GM21529 (cell line): ENCODE data around the gene EED.

Experiments used
- ATAC-seq: cut with Tn5 transposase; IDR thresholded peaks from one replicate; pipeline ENCODE4 v1.9.1; 2021; ENCODE audit not compliant: unreplicated experiment

The EED gene, protein sequence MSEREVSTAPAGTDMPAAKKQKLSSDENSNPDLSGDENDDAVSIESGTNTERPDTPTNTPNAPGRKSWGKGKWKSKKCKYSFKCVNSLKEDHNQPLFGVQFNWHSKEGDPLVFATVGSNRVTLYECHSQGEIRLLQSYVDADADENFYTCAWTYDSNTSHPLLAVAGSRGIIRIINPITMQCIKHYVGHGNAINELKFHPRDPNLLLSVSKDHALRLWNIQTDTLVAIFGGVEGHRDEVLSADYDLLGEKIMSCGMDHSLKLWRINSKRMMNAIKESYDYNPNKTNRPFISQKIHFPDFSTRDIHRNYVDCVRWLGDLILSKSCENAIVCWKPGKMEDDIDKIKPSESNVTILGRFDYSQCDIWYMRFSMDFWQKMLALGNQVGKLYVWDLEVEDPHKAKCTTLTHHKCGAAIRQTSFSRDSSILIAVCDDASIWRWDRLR

GRCh38 chr11:86244522-86245368 lies at the start of gene EED:
Gene EED, plus strand, starts transcription at chr11:86244753. Its CDS starts 477 bp downstream, at chr11:86245230.
- ATAC-seq, result peak; percentile 56

DNA sequence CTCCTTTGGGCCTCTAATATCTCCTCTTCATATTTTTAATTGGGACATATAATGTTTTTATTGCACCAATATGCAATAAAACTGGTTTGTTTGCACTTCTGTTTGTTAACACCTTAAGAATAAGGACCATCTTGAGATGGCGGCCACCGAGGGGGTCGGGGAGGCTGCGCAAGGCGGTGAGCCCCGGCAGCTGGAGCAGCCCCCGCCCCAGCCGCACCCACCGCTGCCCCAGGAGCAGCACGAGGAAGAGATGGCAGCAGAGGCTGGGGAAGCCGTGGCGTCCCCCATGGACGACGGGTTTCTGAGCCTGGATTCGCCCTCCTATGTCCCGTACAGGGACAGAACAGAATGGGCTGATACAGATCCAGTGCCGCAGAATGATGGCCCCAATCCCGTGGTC lies 49.6 kb upstream of the EED start:
- ATAC-seq, result no peak

DNA sequence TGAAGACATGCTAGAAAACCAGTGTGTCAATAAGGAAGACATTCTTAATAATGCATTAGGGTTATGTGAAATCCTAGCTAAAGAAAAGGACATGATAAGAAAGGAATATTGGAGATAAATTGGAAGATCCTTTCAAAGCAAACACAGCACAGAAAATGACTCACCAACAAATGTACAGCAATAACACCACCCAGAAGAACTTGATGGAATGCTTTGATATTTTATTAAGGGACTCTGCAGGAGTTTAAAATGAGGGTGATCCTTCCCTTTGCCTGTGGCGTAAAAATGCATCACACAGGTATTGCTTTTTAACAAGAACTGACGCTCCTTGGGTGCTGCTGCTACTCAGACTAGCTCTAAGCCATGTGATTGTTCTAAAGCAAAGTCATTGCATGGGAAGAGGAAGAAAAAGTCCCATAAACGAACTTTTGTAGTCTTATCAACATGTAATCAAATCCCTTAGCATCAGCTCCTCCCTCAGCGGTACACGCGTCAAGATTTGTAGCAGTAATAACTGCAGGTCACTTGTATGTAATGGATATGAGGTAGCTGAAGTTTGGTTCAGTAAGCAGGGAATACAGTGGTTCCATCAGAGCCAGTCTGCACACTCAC lies 48.4 kb upstream of the EED start:
- ATAC-seq, result no peak

DNA sequence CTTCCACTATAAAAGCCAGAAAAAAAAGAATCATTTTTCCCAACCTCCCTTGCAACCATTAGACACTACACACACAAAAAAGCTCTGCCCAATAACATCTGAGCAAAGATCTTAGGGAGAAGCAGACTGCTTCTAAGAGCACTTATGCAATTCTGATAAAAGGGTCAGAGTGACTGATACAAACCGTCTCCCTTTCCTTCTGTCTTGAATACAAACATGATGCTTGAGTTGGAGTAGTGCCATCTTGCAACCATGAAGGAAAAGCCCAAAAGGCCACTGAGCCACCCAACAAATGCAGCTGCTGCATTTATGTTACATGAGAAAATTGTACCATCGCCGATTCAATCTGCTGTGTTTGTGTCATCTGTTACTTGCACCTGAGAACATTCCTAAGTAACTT lies 47.6 kb upstream of the EED start:
- no peak for ATAC-seq

- ATAC-seq, result no peak
Observed at GRCh38 chr11:86197448-86197847, 47.1 kb upstream of the EED start.

GRCh38 chr11:86198139-86198538 lies 46.4 kb upstream of the EED start:
- ATAC-seq, result no peak

- ATAC-seq, result no peak
Observed at GRCh38 chr11:86199354-86199753, 45.2 kb upstream of the EED start.

DNA sequence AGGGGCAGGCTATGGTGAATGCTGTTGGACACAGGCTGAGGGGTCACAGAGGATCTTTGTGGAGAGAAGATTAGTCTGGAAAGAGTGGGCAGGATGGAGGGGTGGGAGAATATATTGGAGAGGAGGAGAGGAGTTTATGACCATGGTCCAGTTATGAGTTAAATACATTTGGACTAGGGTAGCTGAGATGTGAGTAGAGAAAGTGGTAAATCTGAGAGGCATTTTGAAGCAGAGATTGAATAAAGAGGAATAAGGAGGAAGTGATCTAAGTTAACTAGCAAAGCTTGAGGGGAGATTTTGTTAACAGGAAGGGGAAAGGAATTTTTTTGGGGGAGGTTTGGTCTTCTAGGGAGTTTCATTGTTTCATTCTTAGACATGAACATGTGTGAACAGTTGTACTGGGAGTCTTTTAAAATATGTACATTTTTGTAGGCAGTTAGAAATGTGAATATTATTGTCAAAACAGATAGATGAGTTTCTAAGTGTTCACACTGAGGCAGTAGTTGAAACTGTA lies 43.1 kb upstream of the EED start:
- ATAC-seq, result no peak

GRCh38 chr11:86202013-86202336 lies 42.6 kb upstream of the EED start:
- peak; percentile 40 for ATAC-seq

DNA sequence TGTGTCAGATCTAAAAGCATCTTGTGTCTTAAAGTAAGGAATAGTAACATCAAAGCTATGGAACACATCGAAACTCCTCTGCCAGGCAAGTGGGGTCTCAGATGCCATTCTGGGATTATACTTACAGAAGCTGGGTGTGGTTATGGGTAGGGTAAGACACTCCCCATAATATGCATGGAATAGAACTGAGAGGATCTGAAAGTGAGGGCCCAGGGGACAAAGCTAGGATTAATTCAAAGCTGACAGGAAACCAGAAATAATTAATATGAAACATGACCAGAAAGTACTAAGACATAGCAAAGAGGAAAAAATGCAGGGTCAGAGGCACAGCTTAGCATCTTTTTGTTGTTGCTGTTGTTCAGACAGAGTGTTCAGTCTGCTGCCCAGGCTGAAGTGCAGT lies 40.2 kb upstream of the EED start:
- no peak for ATAC-seq

GRCh38 chr11:86205421-86206336 lies 38.9 kb upstream of the EED start:
- ATAC-seq, result no peak

GRCh38 chr11:86206337-86206695 lies 38.2 kb upstream of the EED start:
- ATAC-seq, result no peak

- no peak for ATAC-seq
Observed at GRCh38 chr11:86207413-86207812, 37.1 kb upstream of the EED start.

DNA sequence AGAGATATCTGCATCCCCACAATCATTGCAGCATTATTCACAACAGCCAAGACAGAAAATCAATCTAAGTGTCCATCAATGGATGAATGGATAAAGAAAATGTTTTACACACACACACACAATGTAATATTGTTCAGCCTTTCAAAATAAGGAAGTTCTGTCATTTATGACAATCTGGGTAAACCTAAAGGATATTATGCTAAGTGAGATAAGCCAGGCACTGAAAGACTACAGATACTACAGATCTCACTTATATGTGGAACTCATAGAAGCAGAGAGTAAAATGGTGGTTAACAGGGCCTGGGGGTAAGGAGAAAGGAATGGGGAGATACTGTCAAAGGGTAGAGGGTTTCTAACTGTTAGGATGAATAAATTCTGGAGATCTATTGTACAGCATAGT lies 36.0 kb upstream of the EED start:
- ATAC-seq, result no peak

DNA sequence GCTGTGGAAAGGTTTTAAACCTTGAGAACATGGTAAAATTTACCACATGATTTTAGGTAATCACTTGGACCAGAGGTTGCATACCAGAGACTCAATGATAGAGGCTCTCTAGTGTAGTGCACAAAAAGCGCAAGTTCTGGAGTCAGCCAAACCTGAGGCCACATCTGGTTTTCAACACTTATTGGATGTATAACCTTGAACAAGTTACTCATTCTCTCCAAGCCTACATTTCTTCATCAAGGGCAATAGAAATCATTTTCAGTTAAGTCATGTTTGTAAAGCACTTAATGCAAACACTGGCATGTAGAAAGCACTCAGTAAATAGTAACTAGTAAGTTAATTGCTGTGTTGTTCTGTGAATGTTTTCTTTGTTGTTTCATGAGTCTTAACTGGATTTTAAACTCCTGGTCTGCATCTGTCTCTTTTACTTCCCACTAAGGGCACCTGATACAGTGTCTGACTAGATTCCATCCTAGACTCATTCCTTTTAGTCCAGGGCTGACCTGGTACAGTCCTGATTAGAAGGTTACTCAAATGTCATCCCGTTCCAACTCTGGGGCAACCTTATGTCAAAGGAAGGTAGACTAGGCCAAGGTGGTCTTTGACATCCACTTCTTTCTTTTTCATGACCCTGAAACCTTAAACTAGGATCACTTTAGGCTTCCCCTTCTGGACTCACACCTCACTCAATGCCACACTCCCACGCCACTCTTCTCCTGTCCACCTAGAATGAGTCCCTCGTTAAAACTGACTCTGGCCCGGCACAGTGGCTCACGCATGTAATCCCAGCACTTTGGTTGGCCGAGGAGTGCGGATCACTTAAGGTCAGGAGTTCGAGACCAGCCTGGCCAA lies 34.5 kb upstream of the EED start:
- ATAC-seq, result no peak

DNA sequence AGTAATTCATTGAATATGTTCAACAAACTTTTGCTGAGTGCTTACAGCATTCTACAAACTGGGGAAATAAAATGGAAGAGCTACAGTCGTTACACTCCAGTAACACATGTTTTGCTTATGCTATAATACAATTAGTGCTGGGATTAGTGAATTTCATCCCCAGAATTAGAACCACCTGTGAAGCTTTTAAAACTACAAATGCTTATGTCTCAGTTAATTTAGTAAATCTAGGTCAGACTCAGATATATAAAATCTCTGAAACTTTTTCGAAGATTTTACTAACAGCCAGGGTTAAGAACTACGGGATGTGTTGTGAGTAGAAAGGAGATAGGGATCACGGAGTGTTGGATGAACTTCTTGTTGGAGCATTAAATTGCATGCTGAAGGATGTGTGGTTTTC lies 33.7 kb upstream of the EED start:
- no peak for ATAC-seq

GRCh38 chr11:86211619-86212018 lies 32.9 kb upstream of the EED start:
- peak; percentile 63 for ATAC-seq

DNA sequence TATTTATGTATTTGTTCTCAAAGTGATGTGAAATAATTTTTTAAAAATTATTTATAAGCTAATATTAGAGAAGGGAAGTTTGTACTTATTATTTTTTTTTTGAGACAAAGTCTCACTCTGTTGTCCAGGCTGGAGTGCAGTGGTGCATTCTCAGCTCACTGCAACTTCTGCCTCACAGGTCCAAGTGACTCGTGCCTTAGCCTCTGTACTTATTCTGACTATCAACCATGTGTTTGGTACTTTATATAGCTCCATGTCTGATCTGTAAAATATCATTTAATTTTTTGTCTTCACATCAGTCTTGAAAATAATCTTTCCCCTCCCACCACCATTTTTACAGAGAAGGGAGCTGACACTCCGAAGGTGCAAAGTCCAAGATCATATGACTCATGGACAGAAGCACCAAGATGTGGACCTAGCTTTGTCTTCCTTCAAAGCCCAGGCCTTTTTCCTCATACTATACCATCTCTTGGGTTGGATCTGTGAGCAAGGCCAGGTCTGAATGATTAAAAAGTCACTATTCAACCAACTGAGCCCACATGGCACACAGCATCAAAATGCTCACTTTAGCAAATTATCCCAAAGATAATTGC lies 32.4 kb upstream of the EED start:
- ATAC-seq, result no peak

DNA sequence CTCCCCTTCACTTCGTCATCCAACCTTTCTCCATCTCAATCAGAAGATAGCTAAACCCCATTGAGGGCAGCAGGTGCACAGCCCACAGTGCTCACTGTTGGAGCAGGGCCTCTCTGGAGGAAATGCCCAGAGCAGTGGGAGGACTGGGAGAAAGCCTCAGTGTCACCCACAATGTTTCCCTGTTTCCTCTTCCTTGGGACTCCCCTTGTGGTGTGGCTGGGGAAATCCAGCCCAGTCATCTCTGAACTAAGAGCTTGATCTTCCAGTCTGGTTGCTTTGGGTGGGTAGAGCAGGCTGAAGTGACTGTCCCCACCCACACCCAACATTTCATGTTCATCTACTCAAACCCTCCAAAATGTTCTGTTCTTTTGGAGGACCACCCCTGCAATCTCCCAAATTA lies 29.8 kb upstream of the EED start:
- ATAC-seq, result peak; percentile 46
